ENCODE results near the gene HNRNPA3. TPM values are rescaled to one million over a fixed set of nuclear protein-coding genes. Genes with fewer than 3 reads are reported as not detected.

The HNRNPA3 gene
- total and polyA plus RNA-seq, 2 of the 13 experiments (the other 11 are each of a cell fraction or from before 2014, with no cell fraction given): 73.3 to 97.7 TPM

GRCh38 chr2:177165721-177166711, 46.6 kb upstream of the HNRNPA3 start (continued):
- no peak for TF ChIP-seq ZNF687 (CRISPR knock-in tag; IDR thresholded peaks at IDR 0.05)
- TF ChIP-seq MTA3 (CRISPR knock-in tag; IDR thresholded peaks at IDR 0.05): no peak
- TF ChIP-seq SNAI1 (CRISPR knock-in tag; IDR thresholded peaks at IDR 0.05; ENCODE audit: borderline replicate concordance): 0 out of 2 replicates have a peak, but pooled peaks have one; percentile 24
- no peak for TF ChIP-seq ZBTB49 (CRISPR knock-in tag; IDR thresholded peaks at IDR 0.05; ENCODE audit: borderline replicate concordance)
- TF ChIP-seq ZNF577 (CRISPR knock-in tag; IDR thresholded peaks at IDR 0.05; ENCODE audit: borderline replicate concordance, low read depth): no peak
- no peak for TF ChIP-seq RFX3 (CRISPR knock-in tag; IDR thresholded peaks at IDR 0.05)
- TF ChIP-seq JARID2 (CRISPR knock-in tag; IDR thresholded peaks at IDR 0.05; ENCODE audit: insufficient replicate concordance): no peak
- peak; percentile 54; the same call in 1 of the 2 replicates for TF ChIP-seq FOXA3 (CRISPR knock-in tag; IDR thresholded peaks at IDR 0.05)
- 0 out of 2 replicates have a peak, but pooled peaks have one; percentile 29 for TF ChIP-seq NKX3-1 (CRISPR knock-in tag; IDR thresholded peaks at IDR 0.05)
- no peak for TF ChIP-seq ATF1 (CRISPR knock-in tag; IDR thresholded peaks at IDR 0.05)
- peak; percentile 55; the same call in 1 of the 2 replicates for TF ChIP-seq ZNF12 (CRISPR knock-in tag; IDR thresholded peaks at IDR 0.05)
- TF ChIP-seq HOXA3 (CRISPR knock-in tag; IDR thresholded peaks at IDR 0.05): peak; percentile 51; the same call in 1 of the 2 replicates
- TF ChIP-seq KMT2A (CRISPR knock-in tag; IDR thresholded peaks at IDR 0.05): peak; percentile 31
- 0 out of 2 replicates have a peak, but pooled peaks have one; percentile 27 for TF ChIP-seq ZNF317 (CRISPR knock-in tag; IDR thresholded peaks at IDR 0.05)
- TF ChIP-seq RERE (CRISPR knock-in tag; IDR thresholded peaks at IDR 0.05; ENCODE audit: low read depth): no peak
- no peak for TF ChIP-seq KMT2B (CRISPR knock-in tag; IDR thresholded peaks at IDR 0.05)

Measured in HepG2 (cell line).